Measurements from ENCODE around the gene VKORC1L1.
"Not testable (repeated sequence)": the region's sequence is repeated elsewhere in the genome, so short reads cannot be mapped to it uniquely, and the experiment has no call there.

The VKORC1L1 gene

DNA sequence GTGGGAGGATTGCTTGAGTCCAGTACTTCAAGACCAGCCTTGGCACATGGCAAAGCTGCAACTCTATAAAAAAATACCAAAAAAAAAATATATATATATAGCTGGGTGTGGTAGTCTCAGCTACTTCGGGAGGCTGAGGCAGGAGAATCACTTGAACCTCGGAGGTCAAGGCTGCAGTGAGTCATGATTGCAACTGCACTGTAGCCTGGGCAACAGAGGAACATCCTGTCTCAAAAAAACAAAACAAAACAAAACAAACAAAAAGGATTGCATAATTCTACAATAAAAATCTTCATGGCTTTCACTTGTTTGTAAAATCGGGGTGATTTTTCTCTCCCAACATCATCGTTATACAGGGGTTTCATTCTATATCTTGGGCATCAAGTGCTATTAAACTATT is 74.0 kb downstream of the VKORC1L1 start:
- DNase-seq = peak; percentile 74

GRCh38 chr7:65951837-65952578 is 79.1 kb downstream of the VKORC1L1 start:
- DNase-seq = peak; percentile 37

- no peak for DNase-seq
Observed at GRCh38 chr7:65953001-65953720, 80.3 kb downstream of the VKORC1L1 start.

DNA sequence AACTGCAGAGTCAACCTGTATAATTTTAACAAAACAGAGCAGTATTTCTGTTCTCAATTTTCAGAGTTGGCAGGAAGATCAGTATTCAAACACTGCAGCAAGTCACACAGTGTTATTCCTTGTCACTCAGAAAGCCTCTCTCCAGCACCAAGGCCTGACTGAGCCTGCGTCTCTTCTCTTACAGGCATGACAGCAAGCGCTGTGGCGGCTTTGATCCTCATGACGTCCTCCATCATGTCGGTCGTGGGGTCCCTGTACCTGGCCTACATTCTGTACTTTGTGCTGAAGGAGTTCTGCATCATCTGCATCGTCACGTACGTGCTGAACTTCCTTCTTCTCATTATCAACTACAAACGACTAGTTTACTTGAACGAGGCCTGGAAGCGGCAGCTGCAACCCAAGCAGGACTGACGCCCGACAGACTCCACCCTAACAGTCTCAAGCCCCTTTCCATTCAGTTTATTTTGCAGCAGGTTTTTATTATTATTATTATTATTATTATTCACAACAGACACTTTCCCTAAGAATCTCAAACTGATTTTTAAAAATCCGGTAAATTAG is 81.1 kb downstream of the VKORC1L1 start:
- DNase-seq = no peak

GRCh38 chr7:65955718-65956117 is 82.8 kb downstream of the VKORC1L1 start:
- no peak for DNase-seq

GRCh38 chr7:65960351-65961074 is 87.6 kb downstream of the VKORC1L1 start:
- no peak for DNase-seq

GRCh38 chr7:65962033-65962432 is 89.2 kb downstream of the VKORC1L1 start:
- DNase-seq = no peak

DNA sequence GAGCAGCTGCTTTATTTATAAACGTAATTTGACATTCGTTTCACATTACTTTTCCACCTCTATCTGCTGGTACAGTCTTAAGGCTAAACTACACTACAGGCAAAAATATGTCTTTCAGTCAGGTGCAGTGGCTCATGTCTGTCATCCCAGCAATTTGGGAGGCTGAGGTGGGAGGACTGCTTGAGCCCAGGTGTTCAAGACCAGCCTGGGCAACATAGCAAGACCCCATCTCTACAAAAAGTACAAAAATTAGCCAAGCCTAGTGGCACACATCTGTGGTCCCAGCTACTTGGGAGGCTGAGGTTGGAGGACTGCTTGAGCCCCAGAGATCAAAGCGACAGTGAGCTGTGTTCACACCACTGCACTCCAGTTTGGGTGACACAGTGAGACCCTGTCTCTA is 91.8 kb downstream of the VKORC1L1 start:
- DNase-seq = not testable (repeated sequence)

- no peak for DNase-seq
Observed at GRCh38 chr7:65966146-65966545, 93.3 kb downstream of the VKORC1L1 start.

GRCh38 chr7:65967361-65968155 is 94.7 kb downstream of the VKORC1L1 start:
- no peak for DNase-seq

DNA sequence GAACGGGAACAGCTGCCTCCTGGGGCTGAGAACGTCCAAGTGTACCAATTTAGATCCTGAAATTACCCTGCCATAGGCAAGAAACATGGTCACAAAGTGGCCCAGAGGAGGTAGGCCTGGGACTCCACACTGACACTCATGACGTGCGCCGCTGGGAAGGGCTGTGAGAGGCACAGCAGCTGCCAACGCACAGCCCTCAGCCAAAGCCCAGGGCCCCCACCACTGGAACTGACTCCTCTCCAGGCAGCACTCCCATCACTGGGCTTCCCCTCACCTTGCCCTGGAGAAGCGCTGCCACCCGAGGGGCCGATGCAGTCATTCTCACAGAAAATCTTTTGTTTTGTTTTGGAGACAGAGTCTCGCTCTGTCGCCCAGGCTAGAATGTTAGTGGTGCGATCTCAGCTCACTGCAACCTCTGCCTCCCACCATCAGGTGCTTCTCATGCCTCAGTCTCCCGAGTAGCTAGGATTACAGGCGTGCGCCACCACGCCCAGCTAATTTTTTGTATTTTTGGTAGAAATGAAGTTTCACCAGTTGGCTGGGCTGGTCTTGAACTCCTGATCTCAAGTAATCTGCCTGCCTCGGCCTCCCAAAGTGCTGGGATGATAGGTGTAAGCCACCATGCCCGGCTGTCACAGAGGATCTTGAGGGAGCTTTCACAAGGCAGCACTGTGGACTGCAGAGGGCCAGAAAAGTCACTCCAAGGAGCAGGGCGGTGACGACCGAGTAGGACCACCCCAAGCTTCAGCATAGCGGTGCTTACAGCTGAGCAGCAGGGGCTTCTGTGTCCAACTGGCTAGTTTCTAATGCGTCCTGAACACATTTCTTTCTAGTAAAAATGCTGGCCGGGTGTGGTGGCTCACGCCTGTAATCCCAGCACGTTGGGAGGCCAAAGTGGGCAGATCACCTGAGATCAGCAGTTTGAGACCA is 95.6 kb downstream of the VKORC1L1 start:
- no peak for DNase-seq

DNA sequence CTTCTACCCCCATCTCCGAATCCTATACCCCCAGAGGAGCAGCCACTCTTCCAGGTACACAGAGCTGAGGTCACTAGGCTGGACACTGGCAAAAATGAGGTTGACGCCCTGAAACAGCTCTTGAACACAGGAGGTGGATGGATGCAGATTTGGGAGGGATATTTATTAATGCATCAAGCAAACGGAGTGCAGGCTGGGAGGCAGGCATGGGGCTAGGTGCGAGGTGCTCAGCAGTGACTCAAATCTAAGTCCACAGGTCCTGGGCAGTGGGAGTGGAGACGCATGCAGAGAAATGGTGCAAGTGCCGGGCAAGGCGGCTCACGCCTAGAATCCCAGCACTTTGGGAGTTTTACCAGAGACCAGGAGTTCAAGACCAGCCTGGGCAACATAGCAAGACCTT is 98.1 kb downstream of the VKORC1L1 start:
- DNase-seq = no peak

- DNase-seq = no peak
Observed at GRCh38 chr7:65972976-65973375, 100.1 kb downstream of the VKORC1L1 start.

DNA sequence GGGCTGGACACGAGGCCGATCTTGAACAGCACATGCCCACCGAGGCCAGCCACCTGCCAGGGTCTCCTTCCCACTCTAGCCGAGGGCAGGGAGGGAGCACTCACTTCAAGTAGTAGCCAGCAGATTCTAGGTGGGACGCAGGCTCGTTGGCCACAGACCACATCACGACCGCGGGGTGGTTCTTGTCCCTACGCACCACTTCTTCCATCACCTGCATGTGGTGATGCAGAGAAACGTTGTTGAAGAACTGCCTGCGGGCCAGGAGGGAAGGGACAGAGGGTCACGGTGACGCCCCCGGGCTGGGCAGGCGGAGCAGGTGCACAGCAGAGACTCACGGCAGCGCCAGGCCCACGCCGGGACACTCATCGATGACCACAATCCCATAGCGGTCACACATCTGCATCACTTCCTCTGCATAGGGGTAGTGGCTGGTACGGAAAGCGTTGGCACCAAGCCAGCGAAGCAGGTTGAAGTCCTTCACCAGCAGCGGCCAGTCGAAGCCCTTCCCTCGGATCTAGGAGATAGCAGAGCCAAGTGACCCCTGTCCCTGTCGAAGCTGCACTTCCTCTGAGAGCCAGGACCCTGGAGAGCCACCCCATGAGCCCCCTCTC is 101.4 kb downstream of the VKORC1L1 start:
- no peak for DNase-seq

- no peak for DNase-seq
Observed at GRCh38 chr7:65974876-65975275, 102.0 kb downstream of the VKORC1L1 start.

- DNase-seq = no peak
Observed at GRCh38 chr7:65975814-65976445, 103.1 kb downstream of the VKORC1L1 start.

DNA sequence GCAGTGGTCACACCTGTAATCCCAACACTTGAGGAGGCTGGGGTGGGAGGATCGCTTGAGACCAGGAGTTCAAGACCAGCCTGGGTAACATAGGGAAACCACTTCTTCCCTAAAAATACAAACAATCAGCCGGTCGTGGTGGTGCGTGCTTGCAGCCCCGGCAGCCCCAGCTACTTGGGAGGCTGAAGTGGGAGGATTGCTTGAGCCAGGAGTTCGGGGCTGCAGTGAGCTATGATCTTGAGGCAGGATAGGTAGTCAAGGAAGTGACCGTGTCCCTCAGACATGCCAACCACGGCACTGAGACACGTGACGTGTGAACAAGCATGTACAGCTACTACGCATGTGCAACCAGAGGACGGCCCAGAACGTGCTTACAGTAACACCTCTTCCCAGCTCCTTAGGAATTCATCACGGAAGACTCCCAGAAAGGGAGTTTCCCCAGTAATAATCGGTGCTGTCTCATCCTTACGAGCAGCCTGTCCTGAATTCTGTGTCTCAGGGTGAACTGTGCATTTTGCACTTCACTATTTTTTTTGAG is 103.9 kb downstream of the VKORC1L1 start:
- DNase-seq = no peak

DNA sequence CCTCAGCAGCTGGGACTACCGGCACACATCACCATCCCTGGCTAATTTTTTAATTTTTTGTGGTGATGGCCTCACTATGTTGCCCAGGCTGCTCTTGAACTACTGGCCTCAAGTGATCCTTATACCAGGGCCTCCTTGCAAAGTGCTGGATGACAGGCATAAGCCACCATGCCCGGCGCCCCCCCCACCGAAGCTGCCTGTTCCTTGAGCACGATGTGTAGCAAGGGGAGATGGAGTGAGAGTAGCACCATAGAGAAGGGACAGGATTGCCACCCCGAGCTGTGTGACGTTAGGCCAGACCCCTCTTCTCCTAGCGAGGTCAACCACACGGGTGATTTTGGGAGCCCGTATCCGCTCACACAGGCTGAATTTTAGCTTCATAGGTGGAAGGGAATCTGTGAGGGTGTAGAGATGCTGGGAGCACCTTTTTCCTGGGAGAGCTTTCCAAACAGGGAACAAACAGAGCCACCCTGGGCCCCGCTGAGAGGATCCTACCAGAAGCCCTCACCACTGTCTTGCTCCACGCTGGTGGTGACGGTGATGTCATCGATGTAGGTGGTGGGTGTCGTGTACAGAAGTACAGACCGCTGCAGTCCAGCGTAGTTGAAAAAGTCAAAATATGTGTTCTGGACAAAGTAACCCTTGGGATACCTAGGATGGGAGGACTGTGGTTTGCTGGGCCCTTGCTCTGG is 106.2 kb downstream of the VKORC1L1 start:
- no peak for DNase-seq

Measured in DMS53 (cell line).